ENCODE measurements around the gene ISLR.

ISLR gene

GRCh38 chr15:74174219-74174957 is 878 bp downstream of the ISLR start:
- no peak for DNase-seq

DNA sequence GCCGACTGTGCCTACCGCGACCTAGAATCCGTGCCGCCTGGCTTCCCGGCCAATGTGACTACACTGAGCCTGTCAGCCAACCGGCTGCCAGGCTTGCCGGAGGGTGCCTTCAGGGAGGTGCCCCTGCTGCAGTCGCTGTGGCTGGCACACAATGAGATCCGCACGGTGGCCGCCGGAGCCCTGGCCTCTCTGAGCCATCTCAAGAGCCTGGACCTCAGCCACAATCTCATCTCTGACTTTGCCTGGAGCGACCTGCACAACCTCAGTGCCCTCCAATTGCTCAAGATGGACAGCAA is 1.4 kb downstream of the ISLR start:
- no peak for DNase-seq

- DNase-seq = no peak
These were observed 2.0 kb downstream of the ISLR start for GRCh38 chr15:74175271-74176191.

- DNase-seq = no peak
These were observed 3.0 kb downstream of the ISLR start for GRCh38 chr15:74176262-74177214.

DNA sequence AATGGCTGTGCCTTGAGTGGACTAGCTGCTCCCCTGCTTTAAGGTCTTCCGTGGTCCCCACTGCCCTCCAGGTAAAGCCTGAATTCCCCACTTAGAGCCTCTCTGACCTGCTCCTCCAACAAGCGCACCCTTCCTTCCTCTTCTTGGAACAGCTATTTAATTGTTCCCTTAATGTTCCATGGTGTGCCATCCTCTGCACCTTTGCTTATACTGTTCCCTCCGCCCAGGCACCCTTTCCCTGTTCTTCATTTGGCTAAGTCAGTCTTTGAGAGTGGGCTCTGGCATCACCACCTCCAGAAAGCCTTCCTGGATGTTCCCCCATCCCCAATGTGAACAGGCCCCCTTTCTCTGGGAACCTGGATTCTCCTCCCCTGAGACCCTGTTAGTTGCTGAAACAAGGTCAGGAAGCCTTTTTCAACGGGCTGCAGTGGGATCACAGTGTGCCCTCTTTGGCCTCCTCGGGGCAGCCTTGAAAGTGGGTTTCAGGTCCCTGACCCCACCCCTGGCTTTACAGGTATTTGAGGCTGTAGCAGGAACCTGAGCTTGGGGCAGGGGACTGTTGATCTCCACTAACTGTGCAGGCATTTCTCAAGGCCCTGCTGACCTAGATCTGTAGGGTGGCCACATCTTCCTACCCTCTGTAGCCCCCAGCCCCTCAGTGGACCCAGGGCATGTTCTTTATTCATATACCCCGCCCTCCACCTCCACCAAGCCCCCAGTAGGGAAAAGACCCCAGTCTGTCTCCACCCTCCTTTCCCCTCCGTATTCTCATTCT is 5.0 kb downstream of the ISLR start:
- DNase-seq = no peak

GRCh38 chr15:74179101-74179841 is 5.8 kb downstream of the ISLR start:
- no peak for DNase-seq

- no peak for DNase-seq
These were observed 6.7 kb downstream of the ISLR start for GRCh38 chr15:74179983-74180880.

DNA sequence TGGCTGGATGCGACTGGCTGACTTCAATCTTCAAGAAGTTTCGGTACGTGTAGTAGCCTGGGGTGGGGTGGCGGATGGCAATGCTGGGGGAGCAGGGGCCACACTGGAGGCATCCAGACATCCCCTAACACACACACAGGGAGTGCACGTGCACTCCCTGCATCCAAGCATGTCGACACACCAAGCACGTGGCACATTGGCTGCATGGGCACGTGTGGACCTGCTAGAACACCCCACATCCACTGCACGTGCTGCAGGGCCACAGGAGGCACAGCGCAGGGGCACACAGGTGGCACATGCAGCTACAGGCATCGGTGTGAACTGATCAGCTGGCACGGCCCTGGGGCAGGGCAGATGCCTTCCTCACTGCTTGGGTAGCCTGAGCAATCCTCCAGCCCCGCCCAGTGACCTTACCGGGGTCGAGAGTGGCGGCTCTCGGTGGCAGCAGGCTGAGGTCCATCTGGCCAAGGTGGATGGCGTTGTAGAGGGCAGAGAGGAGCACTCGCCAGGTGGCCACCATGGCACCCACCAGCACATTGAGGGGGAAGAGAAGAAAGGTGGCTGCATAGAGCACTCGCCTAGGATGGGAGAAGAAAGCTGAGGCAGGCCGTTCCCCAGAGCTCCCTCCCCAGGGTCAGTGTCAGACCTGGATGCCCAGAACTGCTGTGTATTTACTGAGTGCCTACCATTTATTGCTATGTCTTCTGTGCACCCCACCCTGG is 7.5 kb downstream of the ISLR start:
- no peak for DNase-seq

GRCh38 chr15:74182131-74182530 is 8.6 kb downstream of the ISLR start:
- DNase-seq = no peak

GRCh38 chr15:74184582-74185091 is 11.1 kb downstream of the ISLR start:
- no peak for DNase-seq

DNA sequence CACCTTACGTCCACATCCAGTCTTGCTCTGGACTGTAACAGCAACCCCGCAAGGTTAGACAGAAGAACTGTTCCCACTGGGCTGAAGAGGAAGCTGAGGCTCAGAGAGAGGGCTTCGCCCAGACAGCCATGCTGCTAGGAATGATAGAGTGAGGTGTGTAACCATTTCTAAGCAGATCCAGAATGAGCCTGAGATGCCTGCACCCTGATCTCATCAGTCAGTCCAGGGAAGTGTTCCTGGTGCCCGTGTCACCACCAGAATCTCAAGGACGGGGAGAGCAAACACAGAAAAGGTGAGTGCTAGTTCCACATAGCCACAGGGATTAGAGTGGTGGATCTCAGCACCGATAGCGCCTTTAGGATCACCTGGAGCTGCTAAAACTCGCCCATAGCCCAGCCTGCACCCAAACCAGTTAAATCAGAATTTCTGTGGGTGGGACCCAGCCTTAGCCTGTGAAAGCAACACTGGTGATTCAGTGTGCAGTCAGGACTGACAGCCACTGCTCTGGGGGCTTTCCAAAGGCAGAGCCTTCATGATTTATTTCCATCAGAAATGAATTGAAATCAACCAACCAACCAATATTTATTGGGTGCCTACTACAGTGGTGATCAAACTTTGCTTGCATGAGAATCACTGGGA is 12.3 kb downstream of the ISLR start:
- DNase-seq = no peak

- no peak for DNase-seq
These were observed 14.7 kb downstream of the ISLR start for GRCh38 chr15:74188216-74188615.

DNA sequence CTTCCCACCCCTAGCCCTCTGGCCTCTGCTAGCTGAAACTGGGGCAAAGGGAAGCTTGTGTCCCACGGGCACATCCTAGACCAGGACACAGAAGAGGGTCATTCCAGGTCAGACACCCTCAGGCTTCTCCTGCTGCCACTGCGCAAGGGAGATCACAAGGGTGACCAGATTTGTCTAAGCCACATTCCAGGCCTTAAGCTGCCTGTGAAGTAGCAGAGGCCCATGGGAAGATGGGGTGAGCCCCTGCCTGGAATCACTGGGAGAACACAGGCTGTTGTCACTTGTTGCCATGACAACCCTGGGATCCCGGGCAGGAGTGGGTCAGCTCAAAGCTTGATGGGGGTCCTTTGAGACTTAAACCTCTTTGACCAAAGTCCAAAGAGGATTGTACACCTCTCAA is 18.3 kb downstream of the ISLR start:
- no peak for DNase-seq

- no peak for DNase-seq
These were observed 19.2 kb downstream of the ISLR start for GRCh38 chr15:74192751-74193150.

DNA sequence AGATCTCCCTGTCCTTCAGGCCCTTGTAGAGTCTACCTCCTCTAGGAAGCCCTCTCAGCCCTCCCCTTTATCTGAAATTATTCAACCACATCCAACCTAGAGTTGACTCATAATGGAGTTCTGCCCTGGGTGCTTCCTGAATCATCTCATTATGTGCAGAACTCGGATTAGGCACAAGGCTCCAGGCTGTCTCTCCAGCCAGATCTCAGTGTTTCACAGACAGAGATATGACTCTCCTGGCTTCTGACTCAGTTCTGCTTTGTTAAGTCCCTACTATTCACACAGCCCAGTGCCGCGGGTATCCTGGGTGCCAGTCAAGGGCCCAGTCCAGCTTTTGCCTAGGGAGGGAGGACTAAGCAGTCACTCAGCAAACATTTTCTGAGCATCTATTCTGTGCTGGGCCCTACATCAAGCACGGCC is 19.8 kb downstream of the ISLR start:
- no peak for DNase-seq

- no peak for DNase-seq
These were observed 20.4 kb downstream of the ISLR start for GRCh38 chr15:74193905-74194304.

DNA sequence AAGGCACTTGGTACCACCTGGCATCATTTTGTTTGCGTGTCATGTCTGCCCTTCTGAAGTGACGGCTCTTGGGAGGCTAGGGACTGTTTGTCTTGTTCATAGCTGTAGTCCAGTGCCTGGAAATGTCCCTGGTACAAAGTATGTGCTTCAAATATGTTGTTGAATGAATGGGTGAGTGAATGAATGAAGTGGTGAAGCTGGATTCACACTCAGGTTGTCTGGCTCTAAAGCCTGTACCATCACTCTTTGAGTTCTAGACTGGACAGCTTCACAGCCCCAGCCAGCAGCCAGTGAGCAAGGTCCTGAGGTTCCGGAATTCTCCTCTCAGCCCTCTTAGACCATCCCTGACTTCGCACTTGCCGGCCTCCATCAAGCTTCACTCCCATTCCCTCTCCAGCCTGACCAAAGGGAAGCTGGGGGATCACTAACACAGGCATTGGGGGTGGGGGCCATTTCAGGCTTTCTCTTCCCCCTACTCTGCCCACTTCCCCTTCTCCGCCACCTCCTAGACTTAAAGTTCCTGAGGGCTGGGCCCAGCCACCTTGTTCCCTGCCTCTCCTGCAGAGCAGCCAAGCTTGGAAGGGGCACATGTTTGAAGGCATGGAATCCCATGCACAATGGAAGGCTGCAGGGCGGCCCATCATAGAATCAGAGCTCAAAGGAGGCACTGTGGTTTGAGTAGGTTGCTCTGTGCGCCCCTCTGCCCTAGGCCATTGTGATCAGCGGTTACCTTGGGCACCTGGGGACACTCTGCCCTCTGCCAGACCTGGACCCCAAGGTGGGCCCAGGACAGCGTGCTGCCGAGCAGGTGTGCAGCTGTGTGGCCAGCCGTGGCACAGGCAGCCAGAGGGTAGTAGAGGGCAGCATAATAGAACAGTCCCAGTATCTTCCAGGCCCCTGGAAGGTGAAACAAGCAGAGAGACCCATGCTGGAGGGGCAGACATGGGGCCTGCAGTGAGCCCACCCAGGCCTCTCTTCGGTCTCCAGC is 21.4 kb downstream of the ISLR start:
- DNase-seq = no peak

DNA sequence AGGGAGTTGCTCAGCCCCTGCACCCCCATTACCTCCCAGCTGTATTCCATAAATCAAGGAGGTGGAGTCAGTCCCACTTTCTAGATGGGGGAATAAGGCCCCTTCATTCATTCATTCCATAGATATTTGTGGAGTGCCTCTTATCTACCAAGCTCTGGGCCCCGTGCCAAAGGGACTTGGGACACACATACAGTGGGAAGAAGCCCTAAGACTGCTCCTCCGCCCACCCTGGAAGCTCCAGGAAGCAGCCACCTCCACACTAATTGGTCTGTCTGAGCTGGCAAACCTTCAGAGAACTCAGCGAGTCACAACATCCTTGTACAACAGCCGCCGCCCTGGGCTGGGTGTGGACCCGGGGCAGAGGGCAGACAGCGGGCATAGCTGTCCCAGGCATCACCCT is 22.7 kb downstream of the ISLR start:
- no peak for DNase-seq

Data from effector CD4-positive, alpha-beta T cell (primary cell).